GM21786 (cell line): ENCODE measurements around the gene VPS37B.
"Not testable (repeated sequence)": the region's sequence is repeated elsewhere in the genome, so short reads cannot be mapped to it uniquely, and the experiment has no call there.

ENCODE experiments used
- ATAC-seq: cut with Tn5 transposase; IDR thresholded peaks from one replicate; pipeline ENCODE4 v1.9.1; 2021; ENCODE audit not compliant: unreplicated experiment

Gene VPS37B, protein sequence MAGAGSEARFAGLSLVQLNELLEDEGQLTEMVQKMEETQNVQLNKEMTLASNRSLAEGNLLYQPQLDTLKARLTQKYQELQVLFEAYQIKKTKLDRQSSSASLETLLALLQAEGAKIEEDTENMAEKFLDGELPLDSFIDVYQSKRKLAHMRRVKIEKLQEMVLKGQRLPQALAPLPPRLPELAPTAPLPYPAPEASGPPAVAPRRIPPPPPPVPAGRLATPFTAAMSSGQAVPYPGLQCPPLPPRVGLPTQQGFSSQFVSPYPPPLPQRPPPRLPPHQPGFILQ

DNA sequence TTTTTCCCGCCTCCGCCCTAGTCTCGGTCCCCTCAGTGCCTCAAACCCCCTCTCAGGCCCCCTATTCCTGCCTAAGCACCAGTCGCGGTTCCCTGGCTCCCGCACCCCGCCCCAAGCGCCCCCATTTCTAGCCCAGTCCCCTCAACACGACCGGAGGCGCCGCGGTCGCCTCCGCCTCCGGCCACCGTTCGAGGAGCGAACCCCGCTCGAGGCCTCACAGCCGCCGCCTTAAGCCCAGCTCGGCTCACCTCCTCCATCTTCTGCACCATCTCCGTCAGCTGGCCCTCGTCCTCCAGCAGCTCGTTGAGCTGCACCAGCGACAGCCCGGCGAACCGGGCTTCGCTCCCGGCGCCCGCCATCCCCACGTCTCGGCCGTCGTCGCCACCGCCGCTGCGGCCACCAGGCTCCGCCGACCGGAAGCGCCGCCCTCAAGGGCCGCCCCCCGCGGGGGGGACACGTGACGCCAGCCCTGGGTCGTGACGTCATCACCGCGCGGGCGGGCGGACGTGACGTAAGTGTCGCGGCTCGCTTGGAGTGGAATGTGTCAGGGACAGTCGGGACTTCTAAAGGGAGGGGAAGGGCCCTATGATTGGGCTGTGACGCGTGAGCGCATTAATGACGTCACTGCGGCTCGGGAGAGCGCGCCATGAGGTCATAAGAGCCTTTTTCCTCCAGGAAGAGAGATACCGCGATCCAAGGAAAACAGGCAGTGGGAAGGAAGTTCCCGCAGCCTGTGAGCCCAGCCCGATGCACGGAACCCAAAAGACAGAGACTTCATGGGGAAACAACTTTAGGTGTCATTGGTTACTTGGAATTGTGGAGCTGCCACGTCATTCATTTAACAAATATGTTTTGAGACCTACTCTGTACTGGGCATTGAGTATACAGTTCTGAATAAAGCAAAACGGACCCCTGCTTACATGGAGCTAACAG is at the start of gene VPS37B:
TSS of gene VPS37B (minus strand) at position 421 of the 933 bp plus-strand sequence. CDS start at position 359, 62 bp downstream.
- no peak for ATAC-seq

DNA sequence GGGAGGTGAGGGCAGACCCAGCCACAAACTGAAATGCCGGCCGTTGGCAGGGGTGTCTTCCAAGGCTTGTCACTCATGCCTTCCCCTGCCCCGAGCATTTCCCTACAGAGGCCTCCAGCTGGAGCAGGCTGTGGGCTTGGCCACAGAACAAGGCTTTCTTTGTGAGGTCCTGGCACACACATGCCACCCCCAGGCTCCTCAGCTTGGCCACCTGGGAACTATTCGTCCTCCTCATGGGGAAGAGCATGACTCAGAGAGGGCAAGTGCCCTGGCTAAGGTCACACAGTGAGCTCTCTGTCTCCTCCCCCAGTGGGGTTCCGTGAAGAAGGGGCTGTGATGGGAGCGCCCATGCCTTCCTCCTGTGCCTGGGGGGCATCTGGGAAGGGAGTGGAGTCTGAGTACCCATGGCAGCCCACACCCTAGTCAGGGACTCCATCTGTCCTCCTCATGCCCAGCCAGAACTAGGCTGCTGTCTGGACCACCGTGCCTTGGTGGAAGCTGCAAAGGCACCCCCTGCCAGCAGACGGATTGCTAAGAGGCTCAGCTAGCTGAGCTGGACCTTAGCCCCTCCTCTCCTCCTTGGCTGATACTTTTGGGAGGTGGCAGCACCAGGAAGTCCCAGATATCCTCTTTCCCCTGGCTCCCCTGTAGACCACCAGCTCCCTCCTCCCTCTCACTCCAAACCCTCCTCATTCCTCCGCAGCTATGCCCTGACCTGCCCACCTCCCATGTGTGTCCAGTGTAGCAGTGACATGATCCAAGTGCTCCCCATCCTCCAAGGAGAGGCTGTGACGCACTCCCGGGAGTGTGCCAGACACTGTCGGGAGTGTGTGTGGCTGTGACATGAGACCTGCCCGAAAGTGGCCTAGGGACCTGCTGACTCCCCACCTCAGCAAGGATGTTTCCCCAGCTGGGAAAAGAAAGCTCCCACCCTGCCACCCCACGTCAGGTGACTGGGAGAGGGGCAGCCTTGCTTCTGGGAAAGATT is 49.0 kb upstream of the VPS37B start:
- ATAC-seq: no peak

DNA sequence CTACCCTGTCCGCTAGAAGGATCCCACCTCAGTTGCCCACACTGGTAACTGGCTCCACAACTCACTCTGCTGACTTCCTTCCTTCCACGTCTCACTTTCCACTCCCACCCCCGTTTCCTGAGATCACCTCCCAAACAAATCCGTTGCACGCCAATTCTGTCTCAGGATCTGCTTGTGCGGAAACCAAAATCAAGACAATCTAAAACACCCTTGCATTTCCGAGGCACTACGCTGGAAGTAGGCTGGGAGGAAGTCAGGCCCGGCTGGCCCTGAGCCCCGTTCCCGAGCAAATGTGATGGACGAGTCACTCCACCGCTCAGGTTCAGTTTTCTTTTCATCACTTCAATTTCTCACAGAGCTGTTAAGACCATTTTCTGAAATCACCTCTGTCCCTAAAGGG is 47.3 kb upstream of the VPS37B start:
- ATAC-seq: no peak

DNA sequence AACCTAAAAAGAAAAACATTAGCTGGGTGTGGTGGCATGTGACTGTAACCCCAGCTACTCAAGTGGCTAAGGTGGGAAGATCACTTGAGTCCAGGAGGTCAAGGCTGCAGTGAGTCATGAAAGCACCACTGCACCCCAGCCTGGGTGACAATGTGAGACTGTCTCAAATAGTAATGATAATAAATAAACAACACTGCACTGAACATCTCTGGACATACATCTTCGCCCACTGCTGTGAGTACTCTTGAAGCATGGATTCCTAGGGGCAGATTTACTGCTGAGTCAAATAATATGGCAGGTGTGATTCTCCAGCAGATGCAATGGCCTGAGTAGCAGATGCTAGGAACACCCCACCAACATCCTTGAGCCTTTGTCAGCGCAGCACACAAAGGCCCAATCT is 46.7 kb upstream of the VPS37B start:
- ATAC-seq: no peak

DNA sequence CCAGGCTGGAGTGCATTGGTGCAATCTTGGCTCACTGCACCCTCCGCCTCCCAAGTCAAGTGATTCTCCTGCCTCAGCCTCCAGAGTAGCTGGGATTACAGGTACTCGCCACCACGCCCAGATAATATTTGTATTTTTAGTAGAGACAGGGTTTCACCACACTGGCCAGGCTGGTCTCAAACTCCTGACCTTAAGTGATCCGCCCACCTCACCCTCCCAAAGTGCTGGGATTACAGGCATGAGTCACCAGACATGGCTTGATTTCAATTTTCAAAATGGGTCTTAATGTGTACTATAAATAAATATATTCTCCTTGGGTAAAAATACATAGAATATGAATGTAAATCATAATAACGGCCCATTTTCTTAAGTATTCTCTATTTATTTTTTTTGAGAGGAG is 45.4 kb upstream of the VPS37B start:
- not testable (repeated sequence) for ATAC-seq

DNA sequence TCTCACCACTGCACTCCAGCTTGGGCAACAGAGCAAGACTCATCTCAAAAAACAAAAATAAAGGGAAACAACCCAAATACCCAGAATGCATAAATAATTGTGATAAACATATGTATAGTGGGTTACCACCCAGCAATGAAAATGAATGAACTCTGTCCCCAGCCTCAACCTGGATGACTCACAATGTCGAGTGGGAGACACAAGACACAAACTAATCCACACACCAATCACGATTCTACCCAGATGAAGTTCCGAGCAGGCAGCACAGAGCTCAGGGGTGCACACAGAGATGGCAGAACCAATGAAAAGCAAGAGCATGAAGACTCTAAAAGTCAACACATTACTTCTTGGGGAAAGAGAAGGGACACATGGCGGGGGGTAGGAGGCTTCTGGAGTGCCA is 43.2 kb upstream of the VPS37B start:
- ATAC-seq: no peak

DNA sequence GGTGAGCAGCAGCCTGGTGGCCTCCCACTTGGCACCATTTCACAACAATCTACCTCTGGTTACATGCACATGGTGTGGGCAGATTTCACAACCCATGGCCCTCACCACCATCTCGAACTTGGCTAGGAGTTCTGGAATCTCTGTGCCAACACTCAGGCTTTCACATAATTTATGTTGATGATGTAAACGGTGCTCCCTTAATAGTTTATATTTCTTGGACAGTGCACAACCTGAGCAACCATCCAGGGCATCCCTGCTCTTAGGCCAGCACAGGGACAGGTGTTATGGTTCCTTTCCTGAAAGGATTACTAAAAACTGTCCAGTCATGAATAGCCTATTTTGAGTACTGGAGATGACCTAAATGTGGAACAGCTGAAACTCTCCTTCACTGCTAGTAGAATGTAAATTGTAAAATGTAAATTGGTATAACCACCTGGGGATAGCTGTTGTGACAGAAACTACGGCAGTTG is 41.7 kb upstream of the VPS37B start:
- ATAC-seq: no peak

DNA sequence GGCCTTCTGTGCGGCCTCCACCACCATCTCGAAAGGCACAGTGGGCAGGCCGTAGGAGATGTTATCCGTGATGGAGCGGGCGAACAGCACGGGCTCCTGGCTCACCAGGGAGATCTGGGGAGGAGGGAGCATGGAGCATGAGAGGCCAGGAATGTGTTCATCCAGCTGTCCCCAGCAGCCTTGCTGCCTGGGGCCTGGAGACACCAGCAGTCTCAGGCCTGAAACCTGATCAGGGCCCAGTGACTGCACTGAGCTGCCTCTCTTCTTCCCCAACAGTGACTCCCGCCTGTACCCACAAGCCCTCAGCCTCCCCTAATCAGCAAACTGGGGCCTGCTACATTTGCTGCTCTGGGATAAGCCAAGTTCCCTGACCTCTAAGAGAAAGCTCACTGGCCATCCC is 39.4 kb upstream of the VPS37B start:
- ATAC-seq: no peak

DNA sequence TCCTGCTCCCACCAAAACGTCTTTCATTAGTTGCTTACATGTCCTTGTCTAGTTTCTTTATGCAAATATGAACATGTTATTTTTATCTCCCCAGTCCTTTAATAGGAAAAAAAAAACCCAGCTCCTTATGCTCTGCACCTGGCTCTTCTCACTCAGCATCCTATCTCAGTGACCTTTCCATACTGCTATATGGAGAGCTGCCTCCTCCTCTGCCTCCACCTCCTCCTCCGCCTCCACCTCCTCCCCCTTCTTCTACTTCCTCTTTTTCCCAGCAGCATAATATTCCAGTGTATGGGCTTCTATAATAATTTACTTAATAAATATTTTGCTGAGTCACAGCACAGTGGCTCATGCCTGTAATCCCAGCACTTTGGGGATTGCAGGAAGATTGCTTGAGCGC is 38.8 kb upstream of the VPS37B start:
- ATAC-seq: no peak

DNA sequence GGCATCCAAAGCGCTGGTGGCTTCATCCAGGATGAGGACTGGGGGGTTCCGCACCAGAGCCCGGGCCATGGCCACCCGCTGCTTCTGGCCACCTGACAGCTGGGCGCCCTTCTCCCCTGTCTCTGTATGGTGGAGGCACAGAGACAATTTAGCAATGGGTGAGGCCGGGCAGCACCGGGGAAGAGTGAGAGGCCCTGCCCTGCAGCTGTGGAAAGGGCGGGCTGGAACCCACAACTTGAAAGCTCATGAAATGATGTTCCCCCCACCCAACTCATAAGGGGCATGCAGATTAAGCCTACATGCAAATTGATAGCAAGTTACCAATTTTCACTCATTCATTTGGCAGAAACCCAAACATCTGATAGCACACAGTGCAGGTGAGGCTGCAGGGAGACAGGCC is 36.3 kb upstream of the VPS37B start:
- no peak for ATAC-seq

DNA sequence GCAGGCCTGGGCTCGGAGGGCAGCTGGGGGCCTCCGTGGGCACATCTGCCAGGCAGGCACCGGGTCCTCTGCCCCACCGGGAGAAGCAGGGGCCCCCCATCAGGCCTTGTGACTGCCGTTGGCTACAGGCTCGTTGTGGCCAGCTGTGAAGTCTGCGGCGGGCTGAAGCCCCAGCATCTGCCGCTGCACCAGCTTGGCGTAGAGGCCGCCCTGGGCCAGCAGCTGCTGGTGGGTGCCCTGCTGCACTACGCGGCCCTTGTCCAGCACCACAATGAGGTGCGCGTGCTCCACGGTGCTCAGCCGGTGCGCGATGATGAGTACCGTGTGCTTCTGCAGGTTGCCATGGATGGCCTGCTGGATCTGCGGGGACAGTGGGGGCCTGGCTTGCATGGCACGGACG is 33.9 kb upstream of the VPS37B start:
- ATAC-seq: no peak

DNA sequence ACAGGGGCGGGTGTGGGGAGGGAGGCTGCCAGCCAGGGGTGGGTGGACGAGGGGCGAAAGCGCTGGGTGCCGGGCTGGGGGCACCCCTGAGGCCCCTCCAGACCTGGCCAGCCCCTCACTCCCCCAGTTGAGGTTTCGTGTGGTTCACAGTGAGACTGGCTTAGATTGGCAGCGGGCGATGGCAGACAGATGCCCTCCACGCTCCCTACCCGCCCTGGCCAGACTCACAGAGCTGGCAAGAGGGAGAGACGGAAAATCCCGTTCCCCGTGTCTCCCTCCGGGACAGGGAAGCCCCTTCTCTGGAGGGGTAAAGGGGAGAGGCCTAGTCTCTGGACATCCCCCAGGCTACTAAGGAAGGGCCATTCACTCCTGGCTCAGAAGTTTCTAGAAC is 33.2 kb upstream of the VPS37B start:
- ATAC-seq: no peak

DNA sequence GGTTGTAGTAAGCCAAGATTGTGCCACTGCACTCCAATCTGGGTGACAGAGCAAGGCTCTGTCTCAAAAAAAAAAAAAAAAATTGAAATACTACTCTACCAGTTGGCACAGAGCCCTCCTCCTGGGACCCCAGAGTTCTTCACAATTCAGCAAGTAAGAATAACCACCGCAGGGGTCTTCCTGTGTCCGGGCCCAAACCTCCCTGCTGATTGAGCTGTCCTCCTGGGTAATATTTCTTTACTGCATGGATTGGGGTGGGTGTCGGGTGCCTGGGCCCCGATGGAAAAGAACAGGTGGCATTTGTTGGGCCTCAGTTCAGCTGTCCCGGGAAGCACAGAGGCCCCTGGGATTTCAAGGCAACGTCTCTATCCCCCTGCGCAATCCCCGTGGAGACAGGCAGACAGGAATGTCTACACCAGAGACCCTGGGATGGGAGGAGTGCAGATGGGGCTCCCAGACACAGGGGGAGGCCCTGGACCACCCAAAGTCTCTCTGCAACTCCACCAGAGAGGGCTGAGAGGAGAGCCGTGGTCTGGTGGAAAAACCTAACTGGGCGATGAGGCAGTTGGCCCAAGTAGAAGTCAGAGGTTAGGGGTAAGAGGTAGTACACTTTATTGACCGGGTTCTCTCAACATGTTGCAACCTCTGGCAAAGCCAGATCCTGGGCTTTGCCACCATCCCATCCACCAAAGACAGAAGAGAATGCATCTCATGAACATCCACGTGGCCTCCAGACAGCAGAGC is 32.7 kb upstream of the VPS37B start:
- no peak for ATAC-seq

DNA sequence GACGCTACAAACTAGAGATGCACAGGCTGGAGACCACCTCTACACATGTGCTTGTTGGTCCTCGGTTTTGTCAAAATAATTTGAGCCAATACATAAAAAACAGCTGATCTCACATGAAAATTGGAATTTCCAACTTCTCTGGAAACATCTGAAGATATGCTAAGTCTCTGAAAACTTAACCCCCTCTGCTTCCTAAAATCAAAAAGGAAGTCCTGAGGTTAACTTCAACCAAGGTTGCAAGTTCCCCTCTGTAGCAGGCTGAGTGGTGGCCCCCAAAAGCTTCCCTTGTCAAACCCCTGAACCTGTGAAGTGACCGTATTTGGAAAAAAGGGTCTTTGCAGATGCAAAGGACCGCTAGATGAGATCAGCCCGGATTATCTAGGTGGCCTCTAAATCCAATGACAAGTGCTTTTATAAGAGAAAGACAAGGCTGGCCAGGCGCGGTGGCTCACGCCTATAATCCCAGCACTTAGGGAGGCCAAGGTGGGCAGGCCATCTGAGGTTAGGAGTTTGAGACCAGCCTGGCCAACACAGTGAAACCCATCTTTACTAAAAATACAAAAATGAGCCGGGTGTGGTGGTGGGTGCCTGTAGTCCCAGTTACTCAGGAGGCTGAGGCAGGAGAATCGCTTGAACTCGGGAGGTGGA is 32.0 kb upstream of the VPS37B start:
- ATAC-seq: no peak

DNA sequence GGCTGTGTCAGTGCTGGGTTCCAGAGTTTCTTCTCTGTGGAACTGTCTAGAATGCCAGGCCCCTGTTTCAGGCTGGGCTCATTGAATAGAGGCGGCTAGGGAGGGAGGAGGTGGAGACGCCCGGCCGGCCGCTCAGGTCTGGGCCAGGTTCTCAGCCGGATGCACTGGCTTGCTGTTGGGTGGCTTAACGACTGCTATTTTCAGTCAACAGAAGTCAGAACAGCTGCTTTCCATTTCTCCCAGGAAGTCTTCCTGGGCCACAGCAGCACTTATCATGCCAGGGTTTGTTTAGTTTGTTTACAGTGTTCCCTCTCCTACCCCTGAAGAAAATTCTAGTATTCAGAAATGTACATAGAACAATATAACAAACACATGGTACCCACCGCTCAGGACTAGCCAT is 26.0 kb upstream of the VPS37B start:
- ATAC-seq: no peak

DNA sequence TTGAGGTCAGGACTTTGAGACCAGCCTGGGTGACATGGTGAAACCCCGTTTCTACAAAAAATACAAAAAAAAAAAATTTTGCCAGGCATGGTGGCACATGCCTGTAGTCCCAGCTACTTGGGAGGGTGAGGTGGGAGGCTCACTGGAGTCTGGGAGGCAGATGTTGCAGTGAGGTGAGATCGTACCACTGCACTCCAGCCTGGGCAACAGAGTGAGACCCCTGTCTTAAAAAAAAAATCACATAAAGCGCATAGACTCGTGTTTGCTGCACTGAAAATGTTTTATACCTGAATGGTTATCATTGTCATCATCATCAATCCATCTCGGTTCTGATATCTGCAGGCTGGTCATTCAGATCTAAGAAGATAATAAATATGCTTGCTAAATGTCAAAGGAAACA is 24.8 kb upstream of the VPS37B start:
- no peak for ATAC-seq

DNA sequence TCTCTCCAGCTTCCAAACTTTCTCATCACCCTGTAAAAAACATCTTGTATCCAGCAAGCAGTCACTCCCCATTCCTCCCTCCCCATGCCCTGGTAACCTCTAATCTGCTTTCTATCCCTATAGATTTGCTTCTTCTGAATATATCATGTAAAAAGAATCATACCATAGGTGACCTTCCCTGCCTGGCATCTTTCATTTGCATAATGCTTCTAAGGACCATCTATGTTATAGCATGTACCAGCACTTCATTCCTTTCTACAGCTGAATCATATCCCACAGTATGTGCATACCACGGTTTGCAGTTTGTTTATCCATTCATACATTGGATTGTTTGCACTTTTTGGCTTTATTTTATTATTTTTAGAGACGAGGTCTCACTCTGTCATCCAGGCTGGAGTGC is 22.9 kb upstream of the VPS37B start:
- ATAC-seq: no peak

DNA sequence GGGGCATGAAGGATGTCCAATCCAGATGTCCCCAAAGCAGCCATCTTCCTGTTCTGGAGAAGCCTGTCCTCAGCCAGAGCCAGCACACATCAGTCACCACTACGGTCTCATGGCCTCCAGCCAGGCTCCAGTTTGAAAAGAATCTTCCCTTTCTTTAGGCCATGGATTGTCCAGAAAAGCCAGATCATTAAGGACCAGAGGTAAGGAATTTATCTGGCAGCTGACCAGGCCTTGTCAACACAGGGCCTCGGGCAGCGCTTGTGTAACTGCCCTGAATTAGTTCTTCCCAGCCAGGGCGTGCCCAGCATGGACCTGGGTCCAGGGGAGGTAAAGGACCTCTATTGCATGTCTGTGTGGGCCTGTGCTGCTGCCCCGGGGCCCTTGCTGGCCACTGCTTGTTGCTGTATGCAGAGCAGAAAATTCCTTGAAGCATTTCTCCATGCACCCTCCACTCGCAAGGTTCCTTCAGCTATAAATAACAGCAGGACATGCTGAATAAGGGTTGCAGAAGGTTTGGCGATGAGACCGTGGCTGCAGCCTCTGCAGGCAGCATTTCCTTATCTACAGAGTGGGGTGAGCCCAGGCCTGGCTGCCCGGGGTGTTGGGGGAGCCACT is 21.7 kb upstream of the VPS37B start:
- ATAC-seq: no peak
